Epithelial cell of proximal tubule (primary cell): Measurements from ENCODE around the gene SNRNP40. TPM values are rescaled to one million over a fixed set of nuclear protein-coding genes. Genes with fewer than 3 reads are reported as not detected.
A peak's percentile ranks its signal among the peaks of the same experiment; 100 is the strongest.

Experiments
- DNase-seq: peaks from one replicate; pipeline ENCODE4 v3.0.0-alpha.2; 2011; ENCODE audit warnings: low read depth
- H3K4me3 ChIP-seq: 2 replicates; pipeline ENCODE4 v1.5.1; 2011; ENCODE audit warnings: low read depth, mild to moderate bottlenecking, low read length
- total RNA-seq: library from RNA; depleted of rRNA; stranded (reverse); fragments of >200 nt; gene quantifications from 2 replicates; pipeline ENCODE4 v1.2.3, GENCODE V29; 2015
- TF ChIP-seq, protein P1 (sequence below): conservative IDR thresholded peaks from 2 replicates; pipeline ENCODE4 v1.5.1; 2012; ENCODE audit warnings: low read depth, mild to moderate bottlenecking, low read length

The SNRNP40 gene
- total RNA-seq, 1 donor from 2014 or later, result 67.9 TPM

DNA sequence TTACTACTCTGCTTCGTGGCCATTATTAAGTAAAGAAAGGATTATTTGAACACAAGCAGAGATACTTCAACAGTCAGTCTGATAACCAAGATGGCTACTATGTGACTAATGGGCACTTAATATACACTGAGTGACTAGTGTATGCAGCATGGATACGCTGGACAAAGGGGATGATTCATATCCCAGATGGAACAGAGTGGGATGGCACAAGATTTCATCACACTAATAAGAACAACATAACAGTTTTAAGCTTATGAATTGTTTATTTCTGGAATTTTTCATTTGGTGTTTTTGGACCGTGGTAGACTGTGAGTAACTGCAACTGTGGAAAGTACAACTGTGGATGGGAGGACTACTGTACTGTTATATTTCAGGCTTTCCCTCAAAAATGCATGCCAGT is 9.7 kb upstream of the SNRNP40 start:
- H3K4me3 ChIP-seq, result no peak overlapping the region
- TF ChIP-seq, protein P1, sequence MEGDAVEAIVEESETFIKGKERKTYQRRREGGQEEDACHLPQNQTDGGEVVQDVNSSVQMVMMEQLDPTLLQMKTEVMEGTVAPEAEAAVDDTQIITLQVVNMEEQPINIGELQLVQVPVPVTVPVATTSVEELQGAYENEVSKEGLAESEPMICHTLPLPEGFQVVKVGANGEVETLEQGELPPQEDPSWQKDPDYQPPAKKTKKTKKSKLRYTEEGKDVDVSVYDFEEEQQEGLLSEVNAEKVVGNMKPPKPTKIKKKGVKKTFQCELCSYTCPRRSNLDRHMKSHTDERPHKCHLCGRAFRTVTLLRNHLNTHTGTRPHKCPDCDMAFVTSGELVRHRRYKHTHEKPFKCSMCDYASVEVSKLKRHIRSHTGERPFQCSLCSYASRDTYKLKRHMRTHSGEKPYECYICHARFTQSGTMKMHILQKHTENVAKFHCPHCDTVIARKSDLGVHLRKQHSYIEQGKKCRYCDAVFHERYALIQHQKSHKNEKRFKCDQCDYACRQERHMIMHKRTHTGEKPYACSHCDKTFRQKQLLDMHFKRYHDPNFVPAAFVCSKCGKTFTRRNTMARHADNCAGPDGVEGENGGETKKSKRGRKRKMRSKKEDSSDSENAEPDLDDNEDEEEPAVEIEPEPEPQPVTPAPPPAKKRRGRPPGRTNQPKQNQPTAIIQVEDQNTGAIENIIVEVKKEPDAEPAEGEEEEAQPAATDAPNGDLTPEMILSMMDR, result no peak
- peak; percentile 27 for DNase-seq

DNA sequence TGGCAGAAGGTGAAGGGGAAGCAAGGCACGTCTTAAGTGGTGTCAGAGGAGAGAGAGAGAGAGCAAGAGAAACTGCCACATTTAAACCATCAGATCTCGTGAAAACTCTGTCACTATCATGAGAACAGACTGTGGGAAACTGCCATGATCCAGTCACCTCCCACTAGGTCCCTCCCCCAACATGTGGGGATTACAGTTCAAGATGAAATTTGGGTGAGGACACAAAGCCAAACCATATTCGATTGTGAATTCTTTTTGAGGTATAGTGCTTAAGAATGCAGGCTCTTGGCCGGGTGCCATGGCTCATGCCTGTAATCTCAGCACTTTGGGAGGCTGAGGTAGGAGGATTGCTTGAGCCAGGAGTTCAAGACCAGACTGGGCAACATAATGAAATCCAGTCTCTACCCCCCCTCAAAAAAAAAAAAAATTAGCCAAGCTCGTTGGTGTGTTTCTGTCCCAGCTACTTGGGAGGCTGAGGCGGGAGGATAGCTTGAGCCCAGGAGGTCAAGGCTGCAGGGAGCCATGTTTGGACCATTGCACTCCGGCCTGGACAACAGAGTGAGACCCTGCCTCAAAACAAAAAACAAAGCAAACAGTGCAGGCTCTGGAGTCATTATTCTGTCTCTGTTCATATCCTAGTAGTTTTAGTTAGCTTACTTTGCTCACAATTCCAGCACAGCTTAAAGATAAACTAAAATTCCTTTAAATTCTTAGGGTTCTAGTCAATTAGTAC is 6.3 kb upstream of the SNRNP40 start:
- H3K4me3 ChIP-seq, result no peak overlapping the region
- TF ChIP-seq, protein P1, result no peak
- DNase-seq, result no peak

DNA sequence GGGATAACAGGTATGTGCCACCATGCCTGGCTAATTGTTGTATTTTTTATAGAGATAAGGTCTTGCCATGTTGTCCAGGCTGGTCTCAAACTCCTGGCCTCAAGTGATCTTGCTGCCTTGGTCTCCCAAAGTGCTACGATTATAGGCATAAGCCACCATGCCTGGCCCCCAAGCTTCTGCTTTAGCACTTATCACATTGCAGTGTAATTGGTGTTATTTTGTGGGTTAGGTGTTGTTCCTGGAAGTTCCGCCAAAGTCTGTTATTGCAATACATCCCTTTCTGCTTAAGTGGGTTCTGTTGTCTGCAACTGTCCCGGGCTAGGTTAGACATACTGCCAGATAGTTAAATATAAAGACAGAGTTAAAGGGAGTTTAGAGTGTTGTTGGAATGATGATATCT is 3.6 kb upstream of the SNRNP40 start:
- no peak for DNase-seq
- TF ChIP-seq, protein P1, result no peak
- no peak overlapping the region for H3K4me3 ChIP-seq

DNA sequence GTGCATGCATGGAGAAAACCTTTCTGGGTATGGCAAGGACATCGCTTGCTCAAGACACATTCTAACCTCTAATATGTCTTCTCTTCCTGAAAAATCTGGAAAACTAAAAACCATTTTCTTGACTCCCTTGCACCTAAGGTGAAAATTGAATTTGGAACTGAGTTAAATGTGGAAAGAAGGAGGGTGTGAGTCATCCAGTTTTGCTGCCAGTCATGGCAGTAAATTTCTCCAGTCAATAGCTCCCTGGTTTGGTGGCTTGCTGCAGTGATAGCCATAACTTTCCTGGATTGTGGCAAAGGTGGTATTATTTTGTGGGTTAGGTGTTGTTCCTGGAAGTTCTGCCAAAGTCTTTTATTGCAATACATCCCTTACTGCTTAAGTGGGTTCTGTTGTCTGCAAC is 2.8 kb upstream of the SNRNP40 start:
- TF ChIP-seq, protein P1, result no peak
- DNase-seq, result no peak
- no peak overlapping the region for H3K4me3 ChIP-seq

DNA sequence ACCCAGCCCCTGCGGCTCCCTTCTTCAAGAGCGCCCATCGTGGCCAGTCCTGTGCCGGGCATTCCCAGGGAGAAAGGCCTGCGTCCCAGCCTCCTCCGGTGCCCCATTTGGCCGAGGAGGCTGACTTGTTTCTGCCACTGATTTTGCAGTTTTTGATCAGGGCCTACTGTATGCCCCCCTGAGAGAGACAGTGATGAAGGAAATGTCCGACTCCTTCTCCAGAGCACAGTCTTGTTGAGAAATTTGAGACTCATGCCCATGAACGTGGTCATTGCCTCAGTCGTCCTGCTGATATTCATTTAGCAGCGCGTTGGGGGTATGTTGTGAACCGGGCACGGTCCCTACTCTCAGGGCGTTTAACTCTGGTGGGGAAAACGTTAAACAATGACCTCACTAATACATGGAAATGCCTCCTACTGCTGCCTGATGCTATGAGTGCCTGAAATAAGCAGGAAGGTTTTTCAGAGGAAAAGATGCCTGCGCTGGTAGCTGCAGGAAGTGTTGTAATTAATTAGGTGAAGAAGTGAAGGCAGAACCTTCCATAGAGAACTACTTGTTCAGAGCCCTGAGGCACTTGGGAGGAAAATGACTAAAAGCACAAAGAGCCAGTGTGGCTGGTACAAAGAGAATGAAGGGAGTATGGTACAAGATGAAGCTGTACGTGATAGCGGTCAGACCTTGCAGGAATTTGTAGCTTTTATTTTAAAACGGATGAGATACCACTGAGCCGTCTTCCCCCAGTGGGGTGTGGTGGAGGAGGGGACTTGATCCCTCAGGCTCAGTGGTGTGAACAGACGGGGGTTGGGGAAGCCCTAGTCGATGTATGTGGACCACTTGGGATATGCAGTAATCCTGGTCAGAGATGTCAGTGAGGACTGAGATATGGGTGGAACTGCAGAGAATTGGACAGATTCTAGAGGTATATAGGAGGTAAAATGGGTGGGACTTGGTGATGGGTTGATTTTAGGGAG is 974 bp upstream of the SNRNP40 start:
- H3K4me3 ChIP-seq, result peak overlapping the region; percentile 71
- TF ChIP-seq, protein P1, result no peak
- no peak for DNase-seq

DNA sequence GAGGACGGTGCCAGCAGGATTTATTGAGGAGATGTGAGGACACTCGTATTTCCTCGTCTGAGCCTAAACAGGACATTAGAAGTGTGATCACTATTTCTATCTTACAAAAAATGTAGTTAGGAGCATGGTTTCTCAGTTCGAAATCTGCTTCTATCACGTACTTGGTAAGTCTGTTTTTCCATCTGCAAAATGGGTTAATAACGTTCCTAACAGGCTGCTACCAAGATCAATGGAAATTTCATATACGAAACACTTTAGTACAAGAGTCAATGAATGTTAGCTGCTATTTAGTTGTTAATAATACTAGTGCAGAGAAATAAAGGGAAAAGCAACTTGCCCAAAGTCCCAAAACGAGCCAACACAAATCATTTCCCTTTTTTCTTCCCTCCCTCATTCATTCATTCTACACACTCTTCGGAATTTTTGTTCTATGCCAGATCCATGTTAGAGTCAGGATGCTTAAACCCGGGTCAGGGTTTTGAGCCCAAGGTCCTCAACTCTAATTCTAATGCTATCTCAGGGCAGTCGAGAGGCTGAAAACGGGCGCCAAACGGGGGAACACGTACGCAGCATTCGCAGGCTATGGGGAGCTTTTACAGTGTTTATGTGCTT is 608 bp downstream of the SNRNP40 start:
- TF ChIP-seq, protein P1, result no peak
- no peak for DNase-seq
- H3K4me3 ChIP-seq, result peak overlapping the region; percentile 71
